ENCODE data around the gene PPP1R3A. TPM values are rescaled to one million over a fixed set of nuclear protein-coding genes. Genes with fewer than 3 reads are reported as not detected.

The PPP1R3A gene
- total and polyA plus RNA-seq, 2 of the 8 experiments (the other 6 are each of a cell fraction or from before 2014, with no cell fraction given): not detected

GRCh38 chr7:113890331-113891030 is 28.3 kb downstream of the PPP1R3A start:
- CTCF ChIA-PET (ENCODE audit: partially characterized antibody): interaction anchor here (0.8 kb wide), 1 partner anchor 16 kb away, joined by 3 read pairs; no protein-coding TSS in a partner anchor

More at GRCh38 chr7:113890331-113891030, 28.3 kb downstream of the PPP1R3A start:
- Histone ChIP-seq H3K27ac (ENCODE audit: low read depth, low read length) (no peak overlapping the region), H3K27me3 (replicated peaks in 1 of 4; ENCODE audit: control insufficient read depth in 3 of 4, extremely low read depth in 1 of 4, insufficient read depth in 3 of 4, low read length in 3 of 4) (no peaks in the 10 kb centered on the region), H3K23ac (ENCODE audit: insufficient read length) (no peak overlapping the region), H3K36me3 (ENCODE audit: control insufficient read depth in 2 of 4, insufficient read depth in 4 of 4, low read length in 3 of 4) (no peaks in the 10 kb centered on the region), H3K79me2 (ENCODE audit: control insufficient read depth in 1 of 2, insufficient read depth in 2 of 2, low read length in 2 of 2) (no peaks in the 10 kb centered on the region), H4K20me1 (replicated peaks in 1 of 2; ENCODE audit: control insufficient read depth in 1 of 2, insufficient read depth in 2 of 2, low read length in 2 of 2) (no peaks in the 10 kb centered on the region), H4K8ac (ENCODE audit: extremely low read depth, insufficient read depth, low read length) (no peak overlapping the region), H2BK20ac (ENCODE audit: low read length) (no peak overlapping the region), H3K14ac (ENCODE audit: insufficient read length) (no peak overlapping the region), H3K4ac (replicated peaks; ENCODE audit: insufficient read length, low read depth, low read length) (no peak overlapping the region), H2AFZ (ENCODE audit: low read length) (no peak overlapping the region), H3K18ac (ENCODE audit: extremely low read depth, low read length) (no peak overlapping the region), H2AK5ac (ENCODE audit: low read depth, low read length) (no peak overlapping the region), H4K5ac (ENCODE audit: insufficient read length, low read depth, low read length) (no peak overlapping the region), H2BK15ac (ENCODE audit: low read length) (no peak overlapping the region), H3K4me3 (ENCODE audit: extremely low read depth in 1 of 4, insufficient read depth in 2 of 4, low read depth in 3 of 4, low read length in 4 of 4) (no peak overlapping the region), H2BK12ac (ENCODE audit: low read depth, low read length) (no peak overlapping the region), H2BK5ac (ENCODE audit: low read depth, low read length) (no peak overlapping the region), H3K9ac (replicated peaks in 1 of 4; ENCODE audit: extremely low read depth in 1 of 4, low read depth in 3 of 4, low read length in 3 of 4) (no peak overlapping the region), H3K4me1 (replicated peaks in 1 of 4; ENCODE audit: control insufficient read depth in 3 of 4, insufficient read depth in 4 of 4, low read length in 3 of 4) (no peaks in the 10 kb centered on the region), H3K56ac (replicated peaks; ENCODE audit: insufficient read length, low read depth, low read length) (no peak overlapping the region), H3K23me2 (ENCODE audit: low read depth, low read length) (no peaks in the 10 kb centered on the region), H3K4me2 (ENCODE audit: insufficient read depth in 1 of 2, low read depth in 2 of 2, low read length in 2 of 2) (no peak overlapping the region), H4K91ac (replicated peaks; ENCODE audit: insufficient read length, low read length) (no peak overlapping the region), H3K9me3 (ENCODE audit: insufficient read depth in 2 of 2, low read depth in 1 of 2, low read length in 1 of 2) (no peaks in the 10 kb centered on the region), H3K79me1 (ENCODE audit: low read depth, low read length) (no peaks in the 10 kb centered on the region), H2BK120ac (replicated peaks; ENCODE audit: low read depth, low read length) (no peak overlapping the region)
- DNase-seq (ENCODE audit: low read depth in 1 of 2, low spot score in 2 of 2) (no peak), FAIRE-seq (no peak)
- WGBS, 2 experiments (ENCODE audit: extremely low coverage in 1 of 2, insufficient coverage in 1 of 2, insufficient read length in 1 of 2, insufficient replicate concordance in 2 of 2, low coverage in 1 of 2, low lambda C conversion rate in 2 of 2, missing lambda C conversion rate in 1 of 2): 87% methylated on average over 2 of the region's 2 CpGs; no CpG with 5 or more reads in 1 of the 2 experiments
- TF ChIP-seq RBBP5 (IDR thresholded peaks at IDR 0.05; ENCODE audit: borderline replicate concordance, low read depth, low read length): no peak
- no peak for TF ChIP-seq CHD1 (IDR thresholded peaks at IDR 0.05; ENCODE audit: low read depth, low read length)
- no peak for TF ChIP-seq ZNF274 (IDR thresholded peaks at IDR 0.05; ENCODE audit: borderline replicate concordance, extremely low read depth, low read length)
- no peak for TF ChIP-seq SUZ12 (IDR thresholded peaks at IDR 0.05; ENCODE audit: low read length)
- TF ChIP-seq E2F6 (IDR thresholded peaks at IDR 0.05): no peak
- no peak for TF ChIP-seq TCF12 (IDR thresholded peaks at IDR 0.05; ENCODE audit: low read depth, low read length)
- POLR2A ChIA-PET (ENCODE audit: partially characterized antibody): interaction anchor here (0.8 kb wide), 1 partner anchor 29 kb away, joined by 5 read pairs; the partner anchor contains the start of gene PPP1R3A
